A673 (cell line): Measurements from ENCODE around the gene MDN1.

Experiments
- EZH2 ChIP-seq: fragments of 200-600 bp; sonication (generic); IDR thresholded peaks from 2 replicates; pipeline ENCODE4 v1.6.1; 2017; ENCODE audit warnings: borderline replicate concordance, low read depth, mild to moderate bottlenecking, mixed read lengths, antibody characterized with exemption, low read length; ENCODE audit not compliant: poor library complexity, severe bottlenecking
- TF ChIP-seq, protein P1 (sequence below): fragments of 300-800, 200-600 bp; sonication (generic); conservative IDR thresholded peaks from 2 replicates; pipeline ENCODE4 v1.5.1; 2017; ENCODE audit warnings: low read depth, mild to moderate bottlenecking, antibody characterized with exemption, low read length, moderate library complexity, mixed read lengths

GRCh38 chr6:89707766-89708165 is 111.8 kb downstream of the MDN1 start:
- TF ChIP-seq, protein P1, sequence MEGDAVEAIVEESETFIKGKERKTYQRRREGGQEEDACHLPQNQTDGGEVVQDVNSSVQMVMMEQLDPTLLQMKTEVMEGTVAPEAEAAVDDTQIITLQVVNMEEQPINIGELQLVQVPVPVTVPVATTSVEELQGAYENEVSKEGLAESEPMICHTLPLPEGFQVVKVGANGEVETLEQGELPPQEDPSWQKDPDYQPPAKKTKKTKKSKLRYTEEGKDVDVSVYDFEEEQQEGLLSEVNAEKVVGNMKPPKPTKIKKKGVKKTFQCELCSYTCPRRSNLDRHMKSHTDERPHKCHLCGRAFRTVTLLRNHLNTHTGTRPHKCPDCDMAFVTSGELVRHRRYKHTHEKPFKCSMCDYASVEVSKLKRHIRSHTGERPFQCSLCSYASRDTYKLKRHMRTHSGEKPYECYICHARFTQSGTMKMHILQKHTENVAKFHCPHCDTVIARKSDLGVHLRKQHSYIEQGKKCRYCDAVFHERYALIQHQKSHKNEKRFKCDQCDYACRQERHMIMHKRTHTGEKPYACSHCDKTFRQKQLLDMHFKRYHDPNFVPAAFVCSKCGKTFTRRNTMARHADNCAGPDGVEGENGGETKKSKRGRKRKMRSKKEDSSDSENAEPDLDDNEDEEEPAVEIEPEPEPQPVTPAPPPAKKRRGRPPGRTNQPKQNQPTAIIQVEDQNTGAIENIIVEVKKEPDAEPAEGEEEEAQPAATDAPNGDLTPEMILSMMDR = no peak
- TF ChIP-seq EZH2 = no peak
